Measurements from ENCODE around the gene RIMBP2. TPM values are rescaled to one million over a fixed set of nuclear protein-coding genes. Genes with fewer than 3 reads are reported as not detected.

RIMBP2 gene
- polyA plus RNA-seq, 1 donor (not counting 4 experiments of a cell fraction or from before 2014, with no cell fraction given), result 0.16 TPM

GRCh38 chr12:130706311-130706710 is 9.8 kb downstream of the RIMBP2 start:
- no peaks in the 10 kb centered on the region for H3K9me3 ChIP-seq (ENCODE audit: control insufficient read depth, low read depth, low read length)
- no peak overlapping the region for H3K4me3 ChIP-seq (ENCODE audit: control insufficient read depth in 2 of 3, extremely low read depth in 1 of 3, insufficient read depth in 2 of 3, low read depth in 1 of 3, low read length in 3 of 3)
- no peak overlapping the region for H3K27ac ChIP-seq (ENCODE audit: control insufficient read depth, insufficient read depth, low read length)
- no peaks in the 10 kb centered on the region for H4K20me1 ChIP-seq (ENCODE audit: control insufficient read depth, extremely low read depth, insufficient read depth, low read length)
- H2AFZ ChIP-seq (ENCODE audit: control insufficient read depth, low read length), result no peak overlapping the region
- DNase-seq (ENCODE audit: low read depth, low spot score) (no peak), FAIRE-seq (no peak)
- no peaks in the 10 kb centered on the region for H3K79me2 ChIP-seq (ENCODE audit: control insufficient read depth, insufficient read depth, low read length)
- TF ChIP-seq CTCF (optimal IDR thresholded peaks at IDR 0.05 in 1 of 3, IDR thresholded peaks at IDR 0.05 in 1 of 3, conservative IDR thresholded peaks at IDR 0.05 in 1 of 3; ENCODE audit: extremely low read depth in 1 of 3, insufficient read depth in 2 of 3, low read length in 3 of 3), result no peak
- TF ChIP-seq EZH2 (IDR thresholded peaks at IDR 0.05; ENCODE audit: low read length), result no peak
- no peak overlapping the region for H3K9ac ChIP-seq (ENCODE audit: control insufficient read depth, extremely low read depth, insufficient read depth, low read length)
- H3K27me3 ChIP-seq (ENCODE audit: control insufficient read depth, extremely low read depth, insufficient read depth, low read length), result peaks cover 5% of the 10 kb centered on the region
- no peaks in the 10 kb centered on the region for H3K36me3 ChIP-seq (ENCODE audit: control insufficient read depth in 2 of 2, extremely low read depth in 1 of 2, insufficient read depth in 2 of 2, low read length in 2 of 2)
- H3K9me1 ChIP-seq (ENCODE audit: control insufficient read depth, extremely low read depth, insufficient read depth, low read length), result no peaks in the 10 kb centered on the region
- dilution Hi-C loops (cut with MboI; ENCODE audit: extremely low pct_ligation_motif_present, low sequenced_read_pairs), result no loop called here
- H3K4me2 ChIP-seq (ENCODE audit: control insufficient read depth, extremely low read depth, insufficient read depth, low read depth, low read length), result no peak overlapping the region
- H3K4me1 ChIP-seq (ENCODE audit: control insufficient read depth, extremely low read depth, insufficient read depth, low read length), result no peaks in the 10 kb centered on the region

DNA sequence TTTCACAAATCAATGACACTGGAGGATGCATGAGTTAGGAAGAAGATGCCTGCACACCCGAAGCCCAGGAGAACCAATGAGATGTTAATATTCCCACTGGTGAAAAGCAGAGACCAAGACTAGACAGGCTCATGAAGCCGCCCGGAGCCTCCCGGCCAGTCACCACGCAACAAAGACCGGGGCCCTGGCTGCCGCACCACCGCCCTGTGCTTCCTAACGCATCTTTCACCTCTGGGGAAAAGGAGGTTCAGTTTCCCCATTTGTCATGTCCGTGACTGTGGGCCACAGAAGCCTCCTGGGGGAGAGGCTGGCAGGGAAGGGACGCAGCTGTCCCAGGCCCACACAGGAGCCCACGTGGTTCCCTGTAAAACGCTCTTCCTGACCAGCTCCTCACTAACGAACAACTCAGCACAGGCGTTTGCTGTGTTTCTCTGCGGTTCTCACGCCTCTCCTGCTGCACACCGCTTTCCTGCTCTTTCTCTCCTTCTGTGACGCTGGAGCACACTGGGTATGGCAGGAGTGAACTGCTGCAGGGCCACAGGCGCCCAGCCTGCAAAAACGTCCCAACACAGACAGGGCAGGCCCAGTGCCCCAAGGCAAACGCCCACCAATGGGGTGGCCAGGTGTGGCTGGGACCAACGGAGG is 10.8 kb downstream of the RIMBP2 start:
- H3K9me1 ChIP-seq (ENCODE audit: control insufficient read depth, extremely low read depth, insufficient read depth, low read length), result no peaks in the 10 kb centered on the region
- DNase-seq (ENCODE audit: low read depth, low spot score) (no peak), FAIRE-seq (no peak)
- no peak overlapping the region for H3K9ac ChIP-seq (ENCODE audit: control insufficient read depth, extremely low read depth, insufficient read depth, low read length)
- TF ChIP-seq EZH2 (IDR thresholded peaks at IDR 0.05; ENCODE audit: low read length), result no peak
- no peak for TF ChIP-seq CTCF (optimal IDR thresholded peaks at IDR 0.05 in 1 of 3, IDR thresholded peaks at IDR 0.05 in 1 of 3, conservative IDR thresholded peaks at IDR 0.05 in 1 of 3; ENCODE audit: extremely low read depth in 1 of 3, insufficient read depth in 2 of 3, low read length in 3 of 3)
- H3K4me2 ChIP-seq (ENCODE audit: control insufficient read depth, extremely low read depth, insufficient read depth, low read depth, low read length), result no peak overlapping the region
- H4K20me1 ChIP-seq (ENCODE audit: control insufficient read depth, extremely low read depth, insufficient read depth, low read length), result no peaks in the 10 kb centered on the region
- dilution Hi-C loops (cut with MboI; ENCODE audit: extremely low pct_ligation_motif_present, low sequenced_read_pairs), result no loop called here
- H3K79me2 ChIP-seq (ENCODE audit: control insufficient read depth, insufficient read depth, low read length), result no peaks in the 10 kb centered on the region
- H3K27me3 ChIP-seq (ENCODE audit: control insufficient read depth, extremely low read depth, insufficient read depth, low read length), result peaks cover 5% of the 10 kb centered on the region
- no peak overlapping the region for H3K27ac ChIP-seq (ENCODE audit: control insufficient read depth, insufficient read depth, low read length)
- no peaks in the 10 kb centered on the region for H3K9me3 ChIP-seq (ENCODE audit: control insufficient read depth, low read depth, low read length)
- no peak overlapping the region for H2AFZ ChIP-seq (ENCODE audit: control insufficient read depth, low read length)
- H3K4me3 ChIP-seq (ENCODE audit: control insufficient read depth in 2 of 3, extremely low read depth in 1 of 3, insufficient read depth in 2 of 3, low read depth in 1 of 3, low read length in 3 of 3), result no peak overlapping the region
- no peaks in the 10 kb centered on the region for H3K4me1 ChIP-seq (ENCODE audit: control insufficient read depth, extremely low read depth, insufficient read depth, low read length)
- no peaks in the 10 kb centered on the region for H3K36me3 ChIP-seq (ENCODE audit: control insufficient read depth in 2 of 2, extremely low read depth in 1 of 2, insufficient read depth in 2 of 2, low read length in 2 of 2)
